MCF 10A (cell line): Measurements from ENCODE around the gene EIF3A. TPM values are rescaled to one million over a fixed set of nuclear protein-coding genes. Genes with fewer than 3 reads are reported as not detected.

Experiments
- BruUV-seq: library from RNA; stranded (reverse); fragments of 400-500 nt; replicated peaks from 2 replicates; lab custom pipeline; 2021; lab: Mats Ljungman, UMichigan
- CTCF ChIA-PET: fragments of 300-600 bp; sonication (Branson Sonifier 250); formaldehyde crosslinking; extraction: SDS; loops from one replicate; lab custom pipeline; 2021; ENCODE audit warnings: antibody characterized with exemption, inconsistent platforms; lab: Yijun Ruan, JAX
- POLR2A ChIA-PET: fragments of 300-600, 350-650 bp; sonication (Branson Sonifier 250); formaldehyde crosslinking; extraction: SDS; loops from one replicate; lab custom pipeline; 2020; ENCODE audit warnings: antibody characterized with exemption, inconsistent platforms; lab: Yijun Ruan, JAX
- DNase-seq: peaks from one replicate; pipeline ENCODE4 v3.0.0-alpha.2; 2018; ENCODE audit not compliant: unreplicated experiment
- H3K27ac Mint-ChIP-seq: one replicate; pipeline ENCODE4 v1.8.0; 2022; ENCODE audit warnings: mild to moderate bottlenecking, low read depth, mixed read lengths; ENCODE audit not compliant: unreplicated experiment
- H3K27me3 Mint-ChIP-seq: one replicate; pipeline ENCODE4 v1.8.0; 2022; ENCODE audit warnings: mixed read lengths; ENCODE audit not compliant: insufficient read depth, unreplicated experiment
- H3K36me3 Mint-ChIP-seq: one replicate; pipeline ENCODE4 v1.8.0; 2022; ENCODE audit warnings: mild to moderate bottlenecking, moderate library complexity, mixed read lengths; ENCODE audit not compliant: insufficient read depth, unreplicated experiment
- H3K4me1 Mint-ChIP-seq: one replicate; pipeline ENCODE4 v1.8.0; 2022; ENCODE audit warnings: mixed read lengths; ENCODE audit not compliant: insufficient read depth, unreplicated experiment
- H3K4me3 Mint-ChIP-seq: one replicate; pipeline ENCODE4 v1.8.0; 2022; ENCODE audit warnings: mild to moderate bottlenecking, moderate library complexity, mixed read lengths; ENCODE audit not compliant: unreplicated experiment
- H3K9me3 Mint-ChIP-seq: one replicate; pipeline ENCODE4 v1.8.0; 2022; ENCODE audit warnings: mixed read lengths; ENCODE audit not compliant: unreplicated experiment
- CTCF ChIP-seq: fragments of 200-600 bp; IDR thresholded peaks from one replicate; pipeline ENCODE4 v1.8.0; 2022; ENCODE audit warnings: antibody characterized with exemption, mild to moderate bottlenecking; ENCODE audit not compliant: unreplicated experiment
- intact Hi-C: fragments of 100-400 bp; cut with micrococcal nuclease; formaldehyde crosslinking; loops from 2 replicates; pipeline ENCODE4 v1.14.1; 2022
- total RNA-seq: library from RNA; stranded (reverse); gene quantifications from 2 replicates; pipeline ENCODE4 v1.2.3, GENCODE V29; 2022

Gene EIF3A
- total RNA-seq, 1 experiment from 2014 or later: 226 TPM

- BruUV-seq: no TSS peak
These were observed 28.8 kb downstream of the EIF3A start for GRCh38 chr10:119051775-119052174.

GRCh38 chr10:119049777-119050176, 30.8 kb downstream of the EIF3A start:
- DNase-seq: no peak
- H3K4me1 Mint-ChIP-seq: no peaks in the 10 kb centered on the region
- no peaks in the 10 kb centered on the region for H3K27me3 Mint-ChIP-seq
- ChIA-PET POLR2A (interaction anchor here (1.2 kb wide), 1 partner anchor 20 kb away, joined by 3 read pairs; the partner anchor contains the start of gene NANOS1), CTCF (no interaction called here)
- intact Hi-C loops: no loop called here
- no peak overlapping the region for H3K27ac Mint-ChIP-seq
- no peak overlapping the region for H3K4me3 Mint-ChIP-seq
- no TSS peak for BruUV-seq
- TF ChIP-seq CTCF: no peak
- peaks cover 100% of the 10 kb centered on the region for H3K36me3 Mint-ChIP-seq
- no peaks in the 10 kb centered on the region for H3K9me3 Mint-ChIP-seq

More at GRCh38 chr10:119051775-119052174, 28.8 kb downstream of the EIF3A start:
- Mint-ChIP-seq H3K27ac (no peak overlapping the region), H3K4me3 (no peak overlapping the region), H3K9me3 (no peaks in the 10 kb centered on the region), H3K27me3 (no peaks in the 10 kb centered on the region), H3K4me1 (no peaks in the 10 kb centered on the region), H3K36me3 (peaks cover 99% of the 10 kb centered on the region)
- no peak for DNase-seq
- ChIA-PET POLR2A (no interaction called here), CTCF (no interaction called here)
- TF ChIP-seq CTCF: no peak
- intact Hi-C loops: no loop called here

GRCh38 chr10:119049361-119049760, 31.3 kb downstream of the EIF3A start:
- DNase-seq: no peak
- no TSS peak for BruUV-seq
- CTCF ChIA-PET: no interaction called here
- intact Hi-C loops: no loop called here
- Mint-ChIP-seq H3K27ac (no peak overlapping the region), H3K9me3 (no peaks in the 10 kb centered on the region), H3K4me3 (no peak overlapping the region), H3K4me1 (no peaks in the 10 kb centered on the region), H3K36me3 (peaks cover 100% of the 10 kb centered on the region), H3K27me3 (no peaks in the 10 kb centered on the region)
- POLR2A ChIA-PET: interaction anchor here (1.2 to 2.4 kb wide), 2 partner anchors 10 to 20 kb away, joined by 3 to 6 read pairs; partner anchors contain the start of gene NANOS1
- no peak for TF ChIP-seq CTCF

GRCh38 chr10:119045561-119045960, 35.1 kb downstream of the EIF3A start:
- TF ChIP-seq CTCF: no peak
- Mint-ChIP-seq H3K27ac (peak overlapping the region; percentile 8), H3K4me1 (no peaks in the 10 kb centered on the region), H3K36me3 (peaks cover 100% of the 10 kb centered on the region), H3K4me3 (no peak overlapping the region), H3K27me3 (no peaks in the 10 kb centered on the region), H3K9me3 (no peaks in the 10 kb centered on the region)
- BruUV-seq: no TSS peak
- no peak for DNase-seq
- ChIA-PET CTCF (interaction anchor here (0.7 kb wide), 1 partner anchor 101 kb away, joined by 3 read pairs; no protein-coding TSS in a partner anchor), POLR2A (interaction anchor here (0.6 kb wide), 1 partner anchor 119 kb away, joined by 3 read pairs; no protein-coding TSS in a partner anchor)
- intact Hi-C loops: no loop called here
